Measurements from ENCODE around the gene CHST12.

- no peak for TF ChIP-seq CTCF (IDR thresholded peaks at IDR 0.05)
- no peak for TF ChIP-seq POLR2A (IDR thresholded peaks at IDR 0.05)
Measured at GRCh38 chr7:2460641-2461040, 57.2 kb downstream of the CHST12 start.

Measured in adrenal gland (tissue), 5 donors.